WI38 (cell line): ENCODE results near the gene POLA1.

Experiments used
- H3K4me3 ChIP-seq: 2 replicates; pipeline ENCODE4 v1.5.1; 2011; ENCODE audit warnings: low read depth, mild to moderate bottlenecking, control low read depth, low read length
- CTCF ChIP-seq: IDR thresholded peaks from 2 replicates; pipeline ENCODE4 v1.5.1; 2012; ENCODE audit warnings: low read depth, mild to moderate bottlenecking, control low read depth, low read length

The POLA1 gene

GRCh38 chrX:25012433-25012735, 318.7 kb downstream of the POLA1 start:
- H3K4me3 ChIP-seq, result no peak overlapping the region
- TF ChIP-seq CTCF, result no peak

GRCh38 chrX:25012793-25013631, 319.3 kb downstream of the POLA1 start:
- H3K4me3 ChIP-seq, result peak overlapping the region; percentile 20; the same call in 1 of the 2 replicates

GRCh38 chrX:25013632-25014365, 320.1 kb downstream of the POLA1 start:
- H3K4me3 ChIP-seq, result no peak overlapping the region
- no peak for TF ChIP-seq CTCF

More at GRCh38 chrX:25012793-25013631, 319.3 kb downstream of the POLA1 start:
- no peak for TF ChIP-seq CTCF

- TF ChIP-seq CTCF, result no peak
- no peak overlapping the region for H3K4me3 ChIP-seq
Measured at GRCh38 chrX:25014366-25014838, 320.7 kb downstream of the POLA1 start.

GRCh38 chrX:25015486-25016360, 322.0 kb downstream of the POLA1 start, which contains the start of gene ARX:
Gene ARX, minus strand, starts transcription at chrX:25015965. Its CDS starts 228 bp downstream, at chrX:25015737.
- H3K4me3 ChIP-seq, result no peak within 1 kb of the TSS
- TF ChIP-seq CTCF, result no peak

- no peak overlapping the region for H3K4me3 ChIP-seq
- TF ChIP-seq CTCF, result no peak
Measured at GRCh38 chrX:25016361-25016671, 322.6 kb downstream of the POLA1 start.
